NCI-H345 treated with DMSO at 0.1 percent for 48 hours (cell line): ENCODE measurements around the gene FAM120AOS.
"Not testable (repeated sequence)": the region's sequence is repeated elsewhere in the genome, so short reads cannot be mapped to it uniquely, and the experiment has no call there.

Source experiments
- DNase-seq: peaks from one replicate; lab custom pipeline; 2025; ENCODE audit not compliant: unreplicated experiment; lab: John Stamatoyannopoulos, UW

Gene FAM120AOS

DNA sequence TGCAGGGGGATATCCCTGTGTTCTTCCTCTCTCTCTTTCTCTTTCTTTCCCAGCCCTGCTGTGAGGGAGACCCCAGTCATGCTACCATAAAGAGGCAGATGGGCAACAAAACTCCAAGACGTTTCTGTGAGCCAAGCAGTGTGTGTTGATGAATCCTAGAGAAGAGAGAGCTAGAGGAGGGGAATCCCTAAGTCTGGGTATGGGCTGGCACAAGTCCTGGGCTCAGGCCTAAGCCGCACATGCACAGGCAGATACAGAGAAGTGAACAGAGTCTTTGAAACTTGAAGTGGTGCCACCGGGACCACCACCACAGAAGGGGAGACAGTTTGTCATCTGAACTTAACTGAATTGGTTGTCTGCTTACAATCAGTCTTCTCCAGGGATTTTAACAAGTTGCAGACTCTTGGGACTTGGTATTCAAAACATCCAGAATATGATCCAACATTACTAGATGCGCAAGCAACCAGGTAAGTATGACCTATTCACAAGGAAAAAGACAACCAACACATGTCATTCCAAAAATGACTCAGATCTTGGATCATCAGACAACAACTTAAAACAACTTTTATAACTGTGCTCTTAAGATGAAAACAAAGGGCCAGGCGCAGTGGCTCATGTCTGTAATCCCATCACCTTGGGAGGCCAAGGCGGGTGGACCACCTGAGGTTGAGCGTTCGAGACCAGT is 12.3 kb downstream of the FAM120AOS start:
- DNase-seq = no peak

DNA sequence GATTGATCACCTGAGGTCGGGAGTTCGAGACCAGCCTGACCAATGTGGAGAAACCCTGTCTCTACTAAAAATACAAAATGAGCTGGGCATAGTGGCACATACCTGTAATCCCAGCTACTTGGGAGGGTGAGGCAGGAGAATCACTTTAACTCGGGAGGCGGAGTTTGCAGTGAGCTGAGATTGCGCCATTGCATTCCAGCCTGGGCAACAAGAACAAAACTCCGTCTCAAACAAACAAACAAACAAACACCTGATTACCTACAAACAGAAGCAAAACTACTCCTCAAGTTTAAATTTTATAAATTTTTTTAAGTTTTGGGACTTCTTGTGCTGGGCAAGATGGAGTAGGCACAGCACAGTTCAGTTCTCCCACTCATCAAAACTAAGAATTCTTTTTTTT is 14.1 kb downstream of the FAM120AOS start:
- not testable (repeated sequence) for DNase-seq

DNA sequence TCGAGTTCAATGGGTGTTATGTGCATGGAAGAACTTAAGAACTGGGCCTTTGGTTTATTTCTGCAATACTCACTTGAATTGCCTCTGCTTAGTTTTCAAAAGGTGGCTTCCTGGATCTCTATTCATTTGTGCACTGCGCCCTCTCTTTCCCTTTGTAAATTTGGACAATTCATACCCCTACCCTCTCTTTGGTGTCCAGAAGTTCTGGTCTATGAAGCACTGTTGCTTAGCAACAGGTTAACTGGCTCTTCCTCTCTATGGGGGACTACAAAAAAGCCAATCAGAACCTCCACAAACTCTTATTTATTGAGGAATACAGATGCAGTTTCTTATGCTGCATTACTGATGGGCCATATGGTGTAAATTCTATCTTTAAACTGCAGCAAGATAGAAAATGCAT is 15.4 kb downstream of the FAM120AOS start:
- no peak for DNase-seq

DNA sequence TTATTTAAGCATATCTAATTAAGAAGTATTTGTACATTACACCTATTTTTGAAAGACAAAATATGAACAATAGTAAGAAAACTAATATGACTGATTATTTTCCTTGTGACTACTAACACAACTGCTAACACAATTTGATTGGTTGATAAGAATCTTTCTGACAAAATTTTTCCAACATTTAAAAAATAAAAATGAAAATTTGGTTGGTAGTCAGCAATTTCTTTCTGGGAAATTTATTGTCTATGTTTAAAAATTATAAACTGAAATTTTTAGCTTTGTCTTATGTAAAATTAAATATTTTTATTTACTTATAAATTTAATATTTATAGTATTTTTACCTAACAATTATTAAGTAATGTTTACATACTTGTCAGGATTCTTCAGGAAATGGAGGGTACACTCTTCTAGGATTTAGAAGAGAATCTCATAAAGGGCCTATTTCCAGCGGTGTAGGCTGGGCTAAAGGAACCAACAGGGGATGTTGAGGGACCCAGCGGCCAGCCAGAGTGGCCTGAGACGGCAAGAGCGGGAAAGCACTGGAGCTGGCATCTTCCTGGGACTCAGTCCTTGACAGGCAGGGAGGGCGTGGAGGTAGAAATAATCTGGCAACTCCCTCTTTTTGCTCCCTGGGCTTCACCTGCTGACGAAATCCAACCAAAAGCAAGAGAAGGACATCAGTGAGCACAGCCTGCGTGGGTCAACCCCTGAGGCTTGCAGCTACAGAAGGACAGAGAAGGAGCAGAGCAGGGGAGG is 16.6 kb downstream of the FAM120AOS start:
- DNase-seq = no peak

DNA sequence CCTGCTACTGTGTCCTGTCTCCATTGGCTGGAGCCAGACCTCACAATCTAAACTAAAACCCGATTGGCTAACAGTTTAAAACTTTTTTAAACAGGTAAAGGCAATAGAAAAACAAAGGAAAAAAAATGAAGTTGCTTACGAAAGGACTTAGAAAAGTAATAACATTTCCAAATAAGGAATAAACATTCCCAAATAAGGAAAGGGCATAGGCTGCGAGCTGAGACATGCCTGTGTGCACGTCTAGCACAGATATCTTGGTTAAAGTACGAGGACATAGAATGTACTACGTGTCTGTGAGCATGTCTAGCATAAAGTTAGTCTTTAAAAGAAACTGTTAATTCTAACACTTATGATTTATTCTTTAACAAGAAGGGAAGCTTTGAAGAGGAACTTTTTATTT is 17.2 kb downstream of the FAM120AOS start:
- no peak for DNase-seq

DNA sequence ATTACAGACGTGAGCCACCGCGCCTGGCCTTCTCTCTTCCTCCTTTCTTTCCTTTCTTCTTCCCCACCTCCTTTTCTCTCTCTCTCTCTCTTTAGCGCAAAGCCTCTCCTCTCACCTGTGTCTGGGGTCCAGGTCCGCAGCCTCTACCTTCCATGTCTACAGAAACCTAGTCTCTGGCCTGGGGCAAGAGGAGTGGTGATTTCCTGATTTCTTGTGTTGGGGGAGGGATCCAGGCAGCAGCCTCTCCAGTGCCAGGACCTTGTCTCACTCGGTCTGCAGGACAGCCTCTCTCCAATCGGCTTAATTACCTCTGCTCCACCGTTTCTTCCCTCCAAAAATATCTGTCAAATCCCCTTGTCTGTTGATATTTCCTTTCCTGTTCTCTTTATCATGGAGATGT is 18.0 kb downstream of the FAM120AOS start:
- no peak for DNase-seq

DNA sequence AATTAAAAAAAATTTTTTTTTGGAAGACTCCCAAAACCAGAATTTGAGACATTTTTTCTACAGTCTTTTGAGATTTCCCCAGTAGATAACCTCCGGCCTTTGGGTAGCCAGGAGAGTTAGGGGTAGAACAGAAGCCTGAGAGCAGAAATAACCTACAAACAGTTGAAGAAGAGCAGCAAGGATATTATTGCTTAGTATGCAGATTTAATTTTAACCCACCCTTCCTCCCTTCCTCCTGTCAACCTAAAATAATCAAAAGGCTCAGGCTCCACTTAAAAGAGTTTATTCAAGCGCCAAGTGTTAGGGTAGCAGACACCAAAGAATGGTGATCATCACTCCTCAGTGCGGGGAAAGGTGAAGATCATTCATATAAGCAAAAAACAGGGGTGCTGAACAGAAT is 19.3 kb downstream of the FAM120AOS start:
- no peak for DNase-seq

DNA sequence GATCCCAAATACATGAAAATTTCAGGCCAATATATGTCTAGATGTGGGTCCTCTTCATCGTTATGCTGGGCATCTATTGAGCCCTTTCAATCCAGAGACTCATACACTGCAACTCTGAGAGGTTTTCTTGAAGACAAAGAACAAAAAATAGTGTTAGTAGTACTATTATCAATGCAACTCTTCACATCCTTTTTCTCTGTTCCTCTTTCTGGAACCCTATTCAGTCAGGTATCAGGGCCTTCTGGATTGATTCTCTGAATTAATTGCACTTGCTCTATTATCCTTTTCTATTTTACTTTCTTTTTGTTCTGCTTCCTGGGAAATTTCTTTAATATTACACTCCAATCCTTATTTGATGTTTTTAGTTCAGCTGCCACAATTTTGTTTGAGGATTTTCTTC is 20.4 kb downstream of the FAM120AOS start:
- DNase-seq = no peak

DNA sequence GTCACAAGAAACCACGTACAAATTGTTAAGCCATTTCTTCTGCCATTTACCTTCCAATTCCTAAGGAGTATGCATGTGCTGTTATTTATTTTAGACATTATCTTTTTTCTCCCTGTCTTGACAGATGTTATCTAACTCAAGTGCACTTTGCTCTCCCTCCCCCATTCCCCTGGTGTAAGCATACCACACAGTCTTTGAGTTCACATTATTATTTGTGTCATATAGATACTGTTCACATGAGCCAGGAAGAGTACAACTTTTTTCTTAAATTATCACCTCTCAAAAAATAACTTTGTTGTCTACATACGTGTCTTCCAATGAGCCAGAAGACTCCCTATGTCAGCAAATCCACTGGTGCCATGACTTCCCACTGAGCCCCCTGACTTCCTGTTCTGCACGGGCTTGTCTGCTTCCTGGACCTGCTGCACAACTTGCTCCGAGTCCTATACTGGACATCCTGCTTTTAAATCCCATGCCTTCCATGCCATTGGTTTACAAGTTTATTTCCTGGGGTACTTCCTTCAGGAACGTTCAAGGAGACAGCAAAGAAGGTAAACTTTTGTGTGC is 21.8 kb downstream of the FAM120AOS start:
- DNase-seq = no peak

DNA sequence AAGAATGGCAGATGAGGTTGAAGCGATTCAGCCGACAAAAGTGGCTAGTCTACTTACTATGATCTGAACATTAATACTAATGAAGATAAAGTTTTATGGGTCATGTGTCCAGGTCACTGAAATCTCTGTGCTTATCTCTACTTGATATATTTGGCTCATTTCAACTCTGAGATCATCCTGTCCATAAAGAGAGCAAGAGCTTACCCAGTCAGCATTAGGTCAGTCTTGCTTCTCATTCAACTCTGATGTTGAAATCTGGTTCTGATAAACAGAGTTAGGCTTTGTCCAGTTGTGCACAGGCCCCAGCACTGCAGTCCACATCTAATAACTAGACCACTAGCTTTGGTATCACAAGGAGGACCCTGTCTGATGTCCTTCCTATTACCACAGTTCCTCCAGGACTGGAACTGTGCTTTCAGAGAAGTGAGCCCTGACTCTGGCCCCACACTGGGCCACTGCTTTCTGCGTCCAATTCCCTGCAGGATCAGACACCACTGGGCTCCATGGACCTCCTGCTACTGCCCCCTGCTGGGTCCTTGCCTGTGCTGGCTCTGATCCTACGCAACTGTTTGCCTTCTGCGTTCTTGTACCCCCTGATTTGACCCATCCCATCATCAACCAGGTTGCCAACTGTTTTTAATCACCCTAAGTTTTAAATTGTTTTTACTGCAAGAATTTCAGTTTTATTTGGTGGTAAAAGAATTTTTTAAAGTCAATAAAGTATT is 25.6 kb downstream of the FAM120AOS start:
- no peak for DNase-seq

DNA sequence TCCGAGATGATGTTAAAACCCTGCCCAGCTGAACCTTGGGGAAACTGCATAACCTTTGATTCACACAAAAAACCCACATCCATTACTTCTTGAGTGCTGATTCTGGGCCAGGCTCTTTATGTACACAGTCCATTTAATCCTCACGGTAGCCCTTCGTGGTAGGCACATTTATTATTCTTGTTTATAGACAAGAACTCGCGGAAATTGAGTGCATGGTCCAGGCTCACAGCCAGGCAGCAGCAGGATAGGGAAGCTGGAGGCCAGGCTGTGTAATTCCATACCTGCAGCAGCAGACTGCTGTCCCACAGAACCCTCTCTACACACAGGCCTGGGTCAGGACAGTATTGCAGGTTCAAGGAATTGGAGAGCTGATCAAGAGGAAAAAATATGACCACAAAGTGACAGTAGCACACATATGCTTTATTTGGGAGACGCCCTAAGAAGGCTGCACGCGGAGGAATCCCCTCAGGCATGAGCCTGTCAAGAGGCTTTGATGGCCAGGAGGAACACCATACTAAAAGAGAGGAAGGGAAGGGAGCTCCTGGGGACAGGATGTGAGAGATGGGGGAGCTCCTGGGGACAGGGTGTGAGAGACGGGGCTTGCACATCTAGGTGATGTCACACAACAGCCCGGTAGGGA is 30.3 kb downstream of the FAM120AOS start:
- no peak for DNase-seq

DNA sequence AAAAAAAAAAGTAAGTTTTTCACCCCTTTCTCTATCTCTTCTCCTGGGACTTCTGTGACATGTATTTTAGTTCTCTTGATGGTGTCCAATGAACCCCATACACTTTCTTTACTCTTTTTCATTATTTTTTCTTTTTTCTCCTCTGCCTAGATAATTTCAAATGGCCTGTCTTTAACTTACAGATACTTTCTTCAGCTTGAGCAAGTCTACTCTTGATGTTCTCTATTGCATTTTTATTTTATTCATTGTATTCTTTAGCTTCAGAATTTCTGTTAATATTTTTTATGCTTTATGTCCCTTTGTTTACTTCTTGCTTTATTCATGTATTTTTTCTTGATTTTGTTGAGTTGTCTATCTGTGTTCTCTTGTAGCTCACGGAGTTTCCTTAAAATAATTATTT is 34.4 kb downstream of the FAM120AOS start:
- no peak for DNase-seq

DNA sequence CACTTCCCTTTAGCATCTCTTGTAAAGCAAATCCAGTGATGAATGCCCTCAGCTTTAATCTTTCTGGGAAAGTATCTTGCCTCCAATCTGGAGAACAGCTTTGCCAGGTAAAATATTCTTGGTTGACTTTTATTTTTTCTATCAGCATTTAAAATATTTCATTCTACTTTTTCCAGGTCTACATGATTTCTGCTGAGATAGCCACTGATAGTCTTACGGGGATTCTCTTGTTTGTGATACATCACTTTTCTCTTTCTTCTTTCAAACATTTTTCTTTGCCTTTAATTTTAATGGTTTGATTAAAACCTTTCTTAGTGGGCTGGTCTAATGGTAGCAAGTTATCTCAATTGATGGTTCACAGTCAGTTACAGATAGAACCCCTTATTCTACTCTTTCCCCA is 35.8 kb downstream of the FAM120AOS start:
- DNase-seq = no peak

DNA sequence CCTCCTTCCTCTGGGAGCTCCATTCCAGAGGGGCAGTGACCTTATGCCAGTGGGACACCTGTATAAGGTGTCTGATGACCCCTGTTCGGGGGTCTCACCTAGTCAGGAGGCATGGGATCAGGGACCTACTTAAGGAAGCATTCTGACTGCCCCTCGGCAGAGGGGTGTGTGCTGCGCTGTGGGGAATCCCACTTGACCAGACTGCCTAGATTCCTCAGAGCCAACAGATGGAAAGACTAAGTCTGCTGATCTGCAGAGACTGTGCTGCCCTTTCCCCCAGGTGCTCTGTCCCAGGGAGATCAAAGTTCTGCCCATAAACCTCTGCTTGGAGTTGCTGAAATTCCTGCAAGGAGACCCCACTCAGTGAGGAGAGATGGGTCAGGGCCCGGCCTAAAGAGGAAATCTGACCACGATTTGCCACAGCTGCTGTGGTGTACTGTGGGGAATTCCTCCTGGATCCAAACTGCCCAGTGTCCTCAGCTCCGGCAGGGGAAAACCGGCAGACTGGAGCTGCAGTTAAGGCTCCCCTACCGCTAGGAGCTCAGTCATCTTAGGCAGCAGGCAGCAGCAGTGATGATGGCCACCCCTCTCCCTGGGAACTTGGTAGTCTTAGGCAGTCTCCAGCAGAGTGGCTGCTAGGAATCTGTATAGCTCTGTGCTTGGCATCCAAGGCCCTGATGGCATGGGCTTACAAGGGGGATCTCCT is 36.7 kb downstream of the FAM120AOS start:
- no peak for DNase-seq

DNA sequence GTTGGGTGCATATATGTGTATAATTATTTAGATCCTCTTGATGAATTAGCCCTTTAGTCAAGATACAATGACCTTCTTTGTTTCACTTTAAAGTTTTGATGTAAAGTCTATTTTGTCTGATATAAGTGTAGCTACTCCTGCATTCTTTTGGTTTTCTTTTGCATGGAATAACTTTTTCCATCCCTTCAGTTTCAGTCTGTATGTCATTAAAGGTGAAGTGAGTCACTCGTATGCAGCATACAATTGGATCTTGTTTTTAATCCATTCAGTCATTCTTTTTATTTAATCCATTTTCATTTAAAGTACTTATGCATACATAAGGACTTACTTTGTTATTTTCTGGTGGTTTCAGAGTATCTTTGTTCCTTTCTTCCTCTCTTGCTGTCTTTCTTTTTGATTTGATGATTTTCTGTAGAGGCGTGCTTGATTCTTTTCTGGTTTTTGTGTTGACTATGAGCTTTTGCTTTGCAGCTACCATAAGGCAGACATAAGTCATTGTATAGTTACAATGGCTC is 38.1 kb downstream of the FAM120AOS start:
- no peak for DNase-seq

DNA sequence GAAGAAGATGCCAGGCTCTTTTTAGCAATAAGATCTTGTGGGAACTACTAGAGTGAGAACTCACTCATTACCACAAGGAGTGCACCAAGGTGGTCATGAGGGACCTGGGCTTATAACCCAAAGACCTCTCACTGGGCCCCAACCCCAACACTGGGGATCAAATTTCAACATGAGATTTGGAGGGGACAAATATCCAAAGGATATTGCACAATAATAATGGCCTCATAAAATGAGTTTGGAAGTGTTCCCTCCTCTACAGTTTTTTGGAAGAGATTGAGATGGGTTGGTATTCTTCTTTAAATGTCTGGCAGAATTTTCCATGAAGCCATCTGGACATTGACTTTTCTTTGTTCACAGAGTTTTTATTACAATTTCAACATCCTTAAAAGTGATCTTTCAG is 39.9 kb downstream of the FAM120AOS start:
- DNase-seq = no peak

DNA sequence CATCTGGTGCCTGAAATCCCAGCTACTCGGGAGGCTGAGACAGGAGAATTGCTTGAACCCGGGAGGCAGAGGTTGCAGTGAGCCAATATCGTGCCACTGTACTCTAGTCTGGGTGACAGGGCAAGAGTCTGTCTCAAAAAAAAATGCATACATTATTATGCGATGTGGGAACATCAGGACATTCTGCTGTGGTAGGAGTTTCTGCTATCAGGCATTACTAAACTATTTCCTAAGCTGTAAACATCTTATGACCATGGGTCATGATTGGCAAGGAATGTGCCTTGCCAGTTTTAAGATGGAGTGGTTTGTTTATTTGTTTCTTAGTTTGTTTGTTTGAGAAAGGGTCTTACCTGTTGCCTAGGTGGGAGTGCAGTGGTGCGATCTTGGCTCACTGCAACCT is 47.0 kb downstream of the FAM120AOS start:
- no peak for DNase-seq

DNA sequence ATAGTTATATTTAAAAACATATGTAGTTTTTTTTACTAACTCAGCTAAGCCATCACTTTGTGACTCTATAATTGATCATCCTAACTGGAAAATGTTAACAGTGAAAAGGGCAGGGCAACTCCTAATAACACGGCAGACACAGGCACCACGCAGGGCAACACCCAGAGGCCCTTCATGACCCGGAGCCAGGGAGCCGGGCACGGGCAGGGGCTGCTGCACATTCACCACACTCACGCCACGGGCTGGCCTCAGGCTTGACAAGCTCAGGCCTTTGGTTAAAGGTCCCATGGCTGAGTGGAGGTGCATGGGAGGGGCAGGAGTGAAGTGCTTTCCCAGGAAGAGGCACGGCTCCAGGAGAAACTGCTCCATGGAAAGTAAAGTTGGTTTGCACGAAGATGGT is 54.9 kb downstream of the FAM120AOS start:
- no peak for DNase-seq

DNA sequence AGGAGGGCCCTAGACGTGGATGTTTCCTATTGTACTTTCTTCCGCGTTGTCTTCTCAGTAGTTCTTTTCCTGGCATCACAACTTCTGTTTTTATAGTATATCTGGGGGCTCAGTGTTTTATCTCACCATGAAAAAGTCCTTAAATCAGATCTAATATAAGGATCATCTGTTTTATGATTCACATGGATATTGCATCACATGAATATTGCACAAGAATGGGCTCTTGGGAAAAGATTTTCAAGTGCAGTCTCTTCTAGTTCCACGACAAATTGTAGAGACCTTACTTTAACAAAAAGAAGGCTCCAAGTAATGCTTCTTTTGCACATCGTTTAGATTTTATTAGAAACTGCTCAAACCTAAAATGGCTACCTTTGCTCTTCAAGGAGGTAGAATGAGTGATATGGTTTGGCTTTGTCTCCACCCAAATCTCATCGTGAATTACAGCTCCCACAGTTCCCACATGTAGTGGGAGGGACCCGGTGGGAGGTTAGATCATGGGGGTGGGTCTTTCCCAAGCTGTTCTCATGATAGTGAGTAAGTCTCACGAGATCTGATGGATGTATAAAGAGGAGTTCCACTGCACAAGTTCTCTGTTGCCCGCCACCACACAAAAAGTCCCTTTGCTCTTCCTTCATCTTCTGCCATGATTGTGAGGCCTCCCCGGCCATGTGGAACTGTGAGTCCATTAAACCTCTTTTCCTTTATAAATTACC is 55.6 kb downstream of the FAM120AOS start:
- no peak for DNase-seq
